ENCODE data around the gene SCD5. TPM values are rescaled to one million over a fixed set of nuclear protein-coding genes. Genes with fewer than 3 reads are reported as not detected.

Gene SCD5
- total RNA-seq, 1 donor from 2014 or later, result 23.9 TPM

DNA sequence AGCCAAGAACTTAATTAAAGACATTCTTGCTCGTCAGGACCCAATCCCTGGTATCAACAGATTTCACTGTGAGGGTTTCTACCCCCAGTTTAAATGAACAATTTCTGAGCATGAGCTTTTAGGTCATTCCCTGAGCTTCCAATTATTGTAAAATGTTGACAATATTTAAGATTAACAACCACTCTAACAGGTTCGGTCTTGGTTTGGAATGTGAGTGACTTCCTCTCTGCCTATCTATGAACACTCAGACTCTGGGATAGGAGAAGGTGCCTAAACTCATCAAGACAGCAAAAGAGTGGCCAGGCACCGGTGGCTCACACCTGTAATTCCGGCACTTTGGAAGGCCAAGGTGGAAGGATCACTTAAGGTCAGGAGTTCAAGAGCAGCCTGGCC is 153.9 kb downstream of the SCD5 start:
- Mint-ChIP-seq H3K36me3 (ENCODE audit: unreplicated experiment) (no peaks in the 10 kb centered on the region), H3K27ac (ENCODE audit: unreplicated experiment) (no peak overlapping the region), H3K27me3 (ENCODE audit: unreplicated experiment) (no peaks in the 10 kb centered on the region), H3K9me3 (ENCODE audit: unreplicated experiment) (no peaks in the 10 kb centered on the region), H3K4me3 (ENCODE audit: unreplicated experiment) (no peak overlapping the region), H3K4me1 (ENCODE audit: unreplicated experiment) (peaks cover 45% of the 10 kb centered on the region)
- TF ChIP-seq CTCF (IDR thresholded peaks at IDR 0.05), result no peak
- DNase-seq (ENCODE audit: extremely low spot score, unreplicated experiment), result no peak

DNA sequence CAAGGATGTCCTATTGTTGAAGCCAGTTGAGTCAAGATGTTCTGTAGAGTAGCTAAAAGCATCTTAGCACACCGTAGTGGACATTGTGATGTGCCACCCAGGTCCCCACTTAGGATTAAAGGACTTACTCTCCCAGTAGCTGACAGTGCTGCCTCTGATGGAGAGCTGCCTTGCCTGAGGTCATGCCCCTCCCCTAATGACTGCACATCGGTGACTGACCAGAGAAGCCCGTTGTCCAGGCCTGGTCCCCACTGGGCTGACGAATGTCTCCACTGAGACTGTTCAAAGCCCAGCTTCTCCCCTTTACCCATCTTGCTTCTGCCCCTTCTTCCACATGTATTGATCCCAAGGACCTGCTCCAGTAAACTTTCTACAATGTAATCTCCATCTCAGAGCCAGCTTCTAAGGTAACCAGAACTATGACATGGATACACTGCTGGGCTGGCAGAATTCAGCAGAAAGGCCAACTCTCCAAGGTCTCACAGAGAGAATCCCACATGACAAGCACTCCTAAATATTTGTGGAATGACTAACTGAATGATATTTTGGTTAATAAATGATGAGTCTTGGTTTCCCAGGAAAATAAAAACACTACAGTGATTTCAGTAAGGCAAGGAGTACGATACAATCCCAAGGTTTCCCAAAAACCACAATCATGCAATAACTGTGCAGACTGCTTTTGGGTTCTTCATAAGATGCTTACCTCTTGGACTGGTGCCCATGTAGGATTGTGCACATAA is 154.4 kb downstream of the SCD5 start:
- no peak for TF ChIP-seq CTCF (IDR thresholded peaks at IDR 0.05)
- no peak overlapping the region for H3K4me3 Mint-ChIP-seq (ENCODE audit: unreplicated experiment)
- H3K27me3 Mint-ChIP-seq (ENCODE audit: unreplicated experiment), result no peaks in the 10 kb centered on the region
- H3K4me1 Mint-ChIP-seq (ENCODE audit: unreplicated experiment), result peaks cover 45% of the 10 kb centered on the region
- H3K27ac Mint-ChIP-seq (ENCODE audit: unreplicated experiment), result peak overlapping the region; percentile 46
- DNase-seq (ENCODE audit: extremely low spot score, unreplicated experiment), result no peak
- H3K36me3 Mint-ChIP-seq (ENCODE audit: unreplicated experiment), result no peaks in the 10 kb centered on the region
- no peaks in the 10 kb centered on the region for H3K9me3 Mint-ChIP-seq (ENCODE audit: unreplicated experiment)

- H3K27ac Mint-ChIP-seq (ENCODE audit: unreplicated experiment), result no peak overlapping the region
- no peak overlapping the region for H3K4me3 Mint-ChIP-seq (ENCODE audit: unreplicated experiment)
- H3K36me3 Mint-ChIP-seq (ENCODE audit: unreplicated experiment), result no peaks in the 10 kb centered on the region
- TF ChIP-seq CTCF (IDR thresholded peaks at IDR 0.05), result no peak
- no peaks in the 10 kb centered on the region for H3K9me3 Mint-ChIP-seq (ENCODE audit: unreplicated experiment)
- peaks cover 37% of the 10 kb centered on the region for H3K4me1 Mint-ChIP-seq (ENCODE audit: unreplicated experiment)
- DNase-seq (ENCODE audit: extremely low spot score, unreplicated experiment), result no peak
- no peaks in the 10 kb centered on the region for H3K27me3 Mint-ChIP-seq (ENCODE audit: unreplicated experiment)
Measured at GRCh38 chr4:82642331-82642730, 156.3 kb downstream of the SCD5 start.

DNA sequence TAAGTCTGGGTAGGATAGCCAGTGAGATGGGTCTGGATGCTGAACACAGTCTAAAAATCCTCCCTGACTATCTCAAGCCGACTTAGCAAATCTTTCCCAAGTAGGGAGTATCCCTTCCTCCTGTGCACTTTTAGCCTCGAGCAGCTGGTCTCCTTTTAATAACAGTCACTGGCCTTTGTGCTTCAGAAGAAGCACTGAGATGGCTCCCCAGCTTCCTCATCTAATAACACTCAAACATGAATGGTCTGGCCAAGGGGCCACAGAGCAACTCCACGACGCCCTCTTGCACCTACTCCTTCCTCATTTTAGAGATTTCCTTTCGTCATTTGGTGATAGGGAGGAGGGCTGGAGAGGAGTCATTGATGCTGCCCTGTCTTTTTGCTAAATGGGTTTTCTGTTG is 158.1 kb downstream of the SCD5 start:
- Mint-ChIP-seq H3K27me3 (ENCODE audit: unreplicated experiment) (no peaks in the 10 kb centered on the region), H3K4me3 (ENCODE audit: unreplicated experiment) (no peak overlapping the region), H3K9me3 (ENCODE audit: unreplicated experiment) (no peaks in the 10 kb centered on the region), H3K36me3 (ENCODE audit: unreplicated experiment) (no peaks in the 10 kb centered on the region), H3K27ac (ENCODE audit: unreplicated experiment) (no peak overlapping the region), H3K4me1 (ENCODE audit: unreplicated experiment) (peaks cover 27% of the 10 kb centered on the region)
- no peak for DNase-seq (ENCODE audit: extremely low spot score, unreplicated experiment)
- no peak for TF ChIP-seq CTCF (IDR thresholded peaks at IDR 0.05)

DNA sequence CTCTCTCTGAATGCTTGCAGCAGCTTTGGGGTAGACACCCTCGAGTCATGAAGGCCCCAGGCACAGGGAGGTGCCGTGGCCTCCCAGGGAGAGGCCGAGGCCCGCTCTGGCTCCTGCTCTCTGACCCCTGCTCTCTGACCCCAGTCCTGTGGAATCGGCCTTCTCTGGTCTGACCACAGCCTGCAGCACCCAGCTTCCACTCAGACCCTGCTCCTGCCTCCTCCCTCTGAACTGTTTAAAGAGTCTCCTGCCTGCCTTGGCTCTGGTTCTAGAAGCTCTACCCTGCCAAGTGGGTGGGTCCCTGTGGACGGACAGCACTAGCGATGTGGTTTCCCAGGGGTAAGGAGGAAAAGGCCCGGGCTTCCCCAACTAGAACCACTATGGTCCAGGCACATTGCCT is 158.6 kb downstream of the SCD5 start:
- Mint-ChIP-seq H3K36me3 (ENCODE audit: unreplicated experiment) (peaks cover under 1% of the 10 kb centered on the region), H3K4me1 (ENCODE audit: unreplicated experiment) (peaks cover 22% of the 10 kb centered on the region), H3K27me3 (ENCODE audit: unreplicated experiment) (no peaks in the 10 kb centered on the region), H3K9me3 (ENCODE audit: unreplicated experiment) (no peaks in the 10 kb centered on the region), H3K27ac (ENCODE audit: unreplicated experiment) (no peak overlapping the region), H3K4me3 (ENCODE audit: unreplicated experiment) (no peak overlapping the region)
- DNase-seq (ENCODE audit: extremely low spot score, unreplicated experiment), result no peak
- no peak for TF ChIP-seq CTCF (IDR thresholded peaks at IDR 0.05)

Data from osteocyte (in vitro differentiated cells).